ENCODE measurements around the gene NPEPL1.

The NPEPL1 gene

DNA sequence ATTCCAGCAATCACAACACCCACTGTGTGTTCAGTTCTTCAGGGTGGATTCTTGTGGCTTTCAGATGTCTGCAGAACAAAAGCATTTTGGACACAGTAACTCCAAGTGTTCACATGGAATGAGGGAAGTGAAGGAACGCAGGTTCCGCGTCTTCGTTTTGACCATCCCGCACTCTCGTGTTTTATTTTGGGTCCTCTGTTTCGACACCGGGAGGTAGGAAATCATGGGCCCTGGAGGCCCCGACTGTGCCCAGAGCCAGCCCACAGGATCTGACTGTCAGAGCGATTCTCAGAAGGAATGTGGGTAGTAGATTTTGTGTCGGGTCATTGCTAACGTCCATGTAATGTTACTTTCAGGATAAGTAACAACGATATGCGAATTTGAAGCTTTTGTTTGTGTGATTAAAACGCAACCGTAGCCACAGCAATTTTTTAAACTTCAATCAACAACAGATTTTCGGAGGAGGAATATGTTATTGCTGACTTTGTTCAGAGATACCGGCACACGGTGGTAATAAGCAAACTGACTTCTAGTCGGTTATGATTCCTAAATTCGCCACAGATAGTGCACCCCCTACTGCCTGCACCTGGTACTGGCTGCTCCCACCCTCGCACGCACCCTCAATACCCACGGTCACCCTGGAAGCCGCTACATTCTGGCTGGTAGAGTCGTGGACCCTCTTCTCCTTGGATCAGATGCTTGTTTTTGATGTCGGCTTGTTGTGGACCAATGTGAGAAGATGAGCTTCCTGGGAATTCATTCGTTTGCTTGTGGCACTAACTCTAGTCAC, 10.5 kb downstream of the NPEPL1 start:
- FAIRE-seq, result no peak

- no peak for FAIRE-seq
These were observed 11.3 kb downstream of the NPEPL1 start for GRCh38 chr20:58703765-58704371.

- no peak for FAIRE-seq
These were observed 12.8 kb downstream of the NPEPL1 start for GRCh38 chr20:58705208-58705926.

DNA sequence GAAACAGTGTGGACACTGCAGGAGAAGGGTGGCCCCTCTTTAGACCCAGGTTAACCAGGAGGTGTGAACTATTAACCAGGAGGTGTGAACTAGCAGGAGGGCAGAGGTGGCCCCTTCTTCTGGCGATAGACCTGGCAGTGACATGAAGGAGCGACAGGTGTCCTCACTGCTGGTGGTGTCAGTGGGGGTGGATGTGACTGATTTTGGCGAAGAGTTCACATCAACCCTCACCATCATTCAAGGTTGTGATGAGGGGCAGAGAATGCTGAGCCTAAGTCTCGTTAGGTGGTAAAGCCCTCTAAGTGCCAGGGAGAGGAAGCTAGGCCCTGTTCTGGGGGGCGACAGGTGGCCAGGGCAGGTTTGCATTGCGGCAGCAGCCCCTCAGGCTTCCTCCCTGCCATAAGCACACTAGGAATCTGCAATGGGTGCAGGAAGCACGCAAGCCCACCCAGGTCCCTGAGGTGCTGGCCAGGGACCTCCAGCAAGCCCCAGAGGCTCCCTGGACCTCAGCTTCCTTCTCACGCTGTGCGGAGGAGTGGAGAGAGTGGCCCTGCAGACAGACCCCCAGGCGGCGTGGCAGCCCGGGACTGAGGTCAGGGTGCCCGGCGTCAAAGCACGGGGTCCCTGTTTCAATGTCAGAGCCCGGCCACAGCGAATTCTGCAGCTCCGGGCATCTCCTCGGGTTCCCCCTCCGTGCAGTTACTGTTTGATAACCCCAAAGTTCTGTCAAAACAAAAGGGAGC, 13.7 kb downstream of the NPEPL1 start:
- FAIRE-seq, result no peak

- FAIRE-seq, result no peak
These were observed 14.5 kb downstream of the NPEPL1 start for GRCh38 chr20:58706975-58707681.

DNA sequence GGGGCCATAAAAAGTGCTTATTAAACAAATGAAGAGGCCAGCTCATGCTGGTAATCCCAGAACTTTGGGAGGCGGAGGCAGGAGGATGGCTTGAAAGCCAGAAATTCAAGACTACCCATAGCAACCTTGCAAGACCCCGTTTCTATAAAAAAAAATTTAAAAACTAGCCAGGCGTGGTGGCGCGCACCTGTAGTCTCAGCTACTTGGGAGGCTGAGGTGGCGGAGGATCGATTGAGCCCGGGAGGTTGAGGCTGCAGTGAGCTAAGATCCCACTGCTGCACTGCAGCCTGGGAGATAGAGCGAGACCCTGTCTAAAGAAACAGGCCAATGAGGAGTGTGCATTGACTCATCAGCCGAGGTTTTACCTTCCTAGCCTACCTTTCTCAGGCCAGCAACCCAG, 15.2 kb downstream of the NPEPL1 start:
- no peak for FAIRE-seq

DNA sequence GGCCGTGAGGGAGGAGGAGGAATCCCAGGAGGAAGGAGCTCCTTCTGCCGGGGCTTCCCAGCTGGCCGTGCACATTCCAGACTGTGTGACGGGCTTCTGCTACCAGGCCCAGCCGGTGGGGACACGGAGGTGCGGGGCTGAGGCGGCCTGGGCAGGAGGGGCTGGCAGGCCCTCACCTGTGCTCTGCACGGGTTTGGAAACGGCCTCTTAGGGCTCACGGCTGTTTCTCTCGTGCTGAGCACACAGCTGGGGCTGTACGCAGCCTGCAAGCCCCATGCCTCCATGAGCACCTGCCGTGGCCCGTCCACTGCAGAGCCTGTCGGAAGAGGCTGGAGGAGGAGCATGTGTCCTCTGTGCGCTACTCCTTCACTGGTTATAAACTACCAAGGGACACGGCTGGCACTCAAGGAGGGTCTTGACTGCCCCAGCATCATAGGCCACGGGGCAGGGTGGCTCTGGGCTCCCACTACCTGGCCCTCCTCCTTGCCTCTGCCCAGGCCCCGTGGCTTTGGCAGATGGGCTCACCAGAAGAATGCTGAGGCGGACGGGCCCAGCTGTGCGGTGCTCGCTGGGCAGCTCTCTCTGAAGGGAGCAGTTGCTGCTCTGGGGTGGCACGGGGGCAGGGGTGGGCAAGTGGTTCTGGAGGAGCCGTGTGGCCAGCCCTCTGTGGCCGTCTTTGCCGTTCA, 15.8 kb downstream of the NPEPL1 start:
- FAIRE-seq, result no peak

GRCh38 chr20:58709013-58709702, 16.6 kb downstream of the NPEPL1 start:
- FAIRE-seq, result no peak

GRCh38 chr20:58709703-58710039, 17.1 kb downstream of the NPEPL1 start:
- FAIRE-seq, result no peak

DNA sequence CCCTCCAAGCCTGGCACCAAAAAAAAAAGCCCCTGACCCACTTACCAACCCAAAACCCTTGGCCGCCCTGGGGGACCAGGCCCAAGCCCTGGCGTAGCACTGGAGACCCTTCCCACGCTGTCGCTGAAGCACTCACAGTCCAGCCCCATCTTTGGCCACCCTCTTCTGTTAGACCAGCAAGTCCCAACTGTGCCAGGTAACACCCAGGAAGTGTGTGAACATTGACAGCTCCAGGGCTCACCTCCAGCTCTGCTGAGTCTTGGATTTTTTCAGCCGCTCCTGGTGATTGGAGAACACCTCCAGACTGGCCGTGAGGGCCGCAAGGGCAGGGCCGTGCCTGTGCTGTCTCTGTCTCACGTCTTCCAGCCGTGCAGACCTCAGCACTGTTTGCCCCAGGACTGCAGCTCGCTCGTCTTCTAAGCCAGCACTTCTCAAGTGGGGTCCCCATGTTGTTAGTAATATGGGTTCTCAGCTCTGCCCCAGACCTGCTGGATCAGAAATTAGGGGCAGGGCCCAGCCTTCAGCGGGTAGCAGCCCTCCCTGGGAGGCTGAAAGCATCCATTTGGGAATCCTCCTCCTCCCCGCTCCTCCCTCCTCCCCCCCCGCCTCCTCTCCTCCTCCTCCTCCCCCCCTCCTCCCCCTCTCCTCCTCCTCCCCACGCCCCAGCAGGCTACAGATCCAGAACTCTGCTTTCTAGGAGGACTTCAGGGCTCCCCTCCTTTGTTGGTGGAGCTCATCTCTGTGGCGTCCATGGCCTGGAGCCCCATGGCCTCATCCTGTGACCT, 18.1 kb downstream of the NPEPL1 start:
- no peak for FAIRE-seq

DNA sequence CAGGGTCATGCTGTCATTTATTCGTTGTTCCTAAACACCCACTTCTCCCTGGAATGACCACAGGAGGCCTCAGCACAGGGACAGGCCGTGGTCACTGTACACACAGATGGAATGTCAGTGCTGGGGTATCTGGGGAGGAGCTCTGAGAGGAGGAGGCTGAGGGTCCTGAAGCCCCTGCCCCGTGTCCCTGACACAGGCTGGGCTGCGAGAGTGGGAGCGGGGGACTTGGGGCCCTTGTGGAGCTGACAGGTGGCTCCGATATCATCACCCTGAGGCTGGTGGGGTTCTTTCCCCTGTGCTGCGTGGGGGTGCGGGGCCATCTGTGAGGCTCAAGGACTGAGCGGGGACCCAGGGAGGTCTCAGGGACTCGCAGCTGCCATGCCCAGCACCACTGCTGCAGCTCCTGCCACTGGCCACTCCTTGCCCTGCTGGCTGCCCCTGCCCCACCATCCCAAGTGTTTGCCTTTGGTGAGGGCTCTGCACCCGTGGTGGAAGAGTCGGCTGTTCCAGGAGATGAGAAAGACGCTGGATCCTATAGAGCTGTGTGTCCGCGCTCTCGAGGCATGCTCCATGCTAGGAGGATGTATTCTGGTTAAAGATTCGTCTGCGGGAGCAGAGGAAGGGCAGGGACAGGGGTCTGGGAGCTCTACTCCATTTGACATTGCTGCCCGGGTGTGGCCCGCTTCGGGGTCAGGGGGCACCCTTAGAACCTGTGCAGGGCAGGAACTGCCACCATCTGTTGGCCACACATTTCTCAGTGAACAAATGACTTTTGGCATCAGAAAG, 18.9 kb downstream of the NPEPL1 start:
- FAIRE-seq, result no peak

DNA sequence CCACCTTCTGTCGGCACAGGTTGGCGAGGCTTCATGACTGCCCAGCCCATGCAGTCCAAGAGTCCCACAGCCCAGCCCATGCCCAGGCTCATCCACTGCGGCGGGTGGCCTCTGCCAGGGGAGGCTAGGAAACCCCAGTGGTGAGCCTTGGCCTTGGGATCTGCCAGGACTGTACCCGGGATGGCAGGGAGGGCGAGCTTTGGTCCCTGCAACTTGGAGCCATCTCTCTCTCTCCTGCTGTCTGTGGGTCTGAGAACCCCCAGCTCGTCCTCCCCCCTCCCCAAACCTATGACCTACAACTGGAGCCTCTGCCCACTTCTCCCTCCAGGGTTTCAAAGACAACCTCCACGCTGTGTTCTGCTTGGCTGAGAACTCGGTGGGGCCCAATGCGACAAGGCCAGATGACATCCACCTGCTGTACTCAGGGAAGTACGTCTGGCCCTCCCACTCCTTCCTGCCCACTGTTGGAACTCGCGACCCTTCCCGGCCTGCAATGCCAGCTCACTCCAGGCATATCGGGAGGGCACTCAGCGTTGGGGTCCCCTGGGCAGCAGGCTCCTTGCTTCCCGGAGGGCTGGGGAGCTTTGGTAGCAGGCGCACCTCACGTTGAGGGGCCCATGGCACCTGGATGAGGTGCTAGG, 19.7 kb downstream of the NPEPL1 start:
- no peak for FAIRE-seq

DNA sequence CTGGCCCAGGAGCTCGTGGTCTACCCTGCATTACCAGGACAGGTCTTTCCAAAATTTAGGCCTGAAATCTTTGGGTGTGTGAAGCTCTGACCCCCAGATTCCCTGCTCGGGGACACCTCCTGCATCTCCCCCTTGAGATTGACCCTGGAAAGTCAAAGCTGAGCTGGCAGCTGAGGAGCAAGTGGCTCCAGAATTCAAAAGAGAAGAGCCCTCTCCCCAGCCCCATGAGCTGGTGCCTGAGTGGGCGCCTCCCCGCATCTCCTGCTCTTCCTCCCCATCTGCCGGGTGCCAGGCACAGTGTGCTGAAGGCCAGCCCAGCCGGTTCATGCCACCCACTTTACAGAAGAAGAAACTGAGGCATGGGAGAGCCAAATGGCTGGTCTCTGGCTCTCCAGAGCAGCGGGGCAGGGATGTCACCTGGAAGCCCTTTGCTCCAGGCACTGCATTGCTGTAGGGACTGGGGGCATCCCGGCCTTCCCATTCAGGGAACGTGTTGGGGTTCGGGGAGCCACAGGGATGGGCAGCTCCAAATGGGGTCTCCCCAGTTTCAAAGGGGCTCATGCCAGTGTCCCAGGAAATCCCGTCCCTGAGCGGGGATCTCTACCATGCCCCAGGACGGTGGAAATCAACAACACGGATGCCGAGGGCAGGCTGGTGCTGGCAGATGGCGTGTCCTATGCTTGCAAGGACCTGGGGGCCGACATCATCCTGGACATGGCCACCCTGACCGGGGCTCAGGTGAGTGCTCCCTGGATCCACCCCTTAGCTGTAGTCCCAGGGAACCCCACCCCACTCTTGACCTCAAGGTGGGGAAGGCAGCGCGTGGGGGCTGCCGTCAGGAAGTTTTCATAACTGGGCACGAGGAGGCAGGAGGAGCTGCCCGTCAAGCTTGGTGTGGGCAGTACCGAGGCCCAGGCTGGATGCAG, 20.5 kb downstream of the NPEPL1 start:
- FAIRE-seq, result no peak

DNA sequence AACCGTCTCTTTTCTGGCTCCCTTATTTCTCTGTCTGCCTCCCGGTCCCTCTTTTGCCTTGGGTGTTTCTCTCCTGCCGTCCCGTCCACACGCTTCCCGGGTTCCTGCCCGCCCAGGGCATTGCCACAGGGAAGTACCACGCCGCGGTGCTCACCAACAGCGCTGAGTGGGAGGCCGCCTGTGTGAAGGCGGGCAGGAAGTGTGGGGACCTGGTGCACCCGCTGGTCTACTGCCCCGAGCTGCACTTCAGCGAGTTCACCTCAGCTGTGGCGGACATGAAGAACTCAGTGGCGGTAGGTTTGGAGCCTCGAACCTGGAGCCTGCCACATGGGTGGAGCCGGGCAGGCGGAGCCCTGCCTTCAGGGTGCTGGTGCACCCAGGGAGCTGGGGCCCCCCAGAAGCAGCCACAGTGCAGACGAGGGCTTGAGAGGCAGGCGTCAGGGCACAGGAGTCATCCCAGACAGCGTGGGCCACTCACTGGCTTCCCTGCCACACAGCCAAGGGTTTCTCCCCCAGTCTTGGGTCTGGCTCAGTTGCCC, 21.3 kb downstream of the NPEPL1 start:
- FAIRE-seq, result no peak

GRCh38 chr20:58714340-58714922, 21.8 kb downstream of the NPEPL1 start:
- no peak for FAIRE-seq

GRCh38 chr20:58714923-58715351, 22.3 kb downstream of the NPEPL1 start:
- FAIRE-seq, result no peak

GRCh38 chr20:58715391-58715800, 22.8 kb downstream of the NPEPL1 start:
- FAIRE-seq, result no peak
